DND-41 (cell line): ENCODE results near the gene KLK3.

Experiments
- EZH2 ChIP-seq: IDR thresholded peaks from 3 replicates; pipeline ENCODE4 v1.6.1; 2012; ENCODE audit warnings: borderline replicate concordance, low read depth, mild to moderate bottlenecking, moderate library complexity, low read length, inconsistent platforms; ENCODE audit not compliant: severe bottlenecking
- TF ChIP-seq, protein P1 (sequence below): IDR thresholded peaks from 2 replicates; pipeline ENCODE4 v1.5.1; 2012; ENCODE audit warnings: borderline replicate concordance, low read length, moderate library complexity, mild to moderate bottlenecking; ENCODE audit not compliant: poor library complexity, severe bottlenecking; ENCODE audit errors: extremely low read depth

DNA sequence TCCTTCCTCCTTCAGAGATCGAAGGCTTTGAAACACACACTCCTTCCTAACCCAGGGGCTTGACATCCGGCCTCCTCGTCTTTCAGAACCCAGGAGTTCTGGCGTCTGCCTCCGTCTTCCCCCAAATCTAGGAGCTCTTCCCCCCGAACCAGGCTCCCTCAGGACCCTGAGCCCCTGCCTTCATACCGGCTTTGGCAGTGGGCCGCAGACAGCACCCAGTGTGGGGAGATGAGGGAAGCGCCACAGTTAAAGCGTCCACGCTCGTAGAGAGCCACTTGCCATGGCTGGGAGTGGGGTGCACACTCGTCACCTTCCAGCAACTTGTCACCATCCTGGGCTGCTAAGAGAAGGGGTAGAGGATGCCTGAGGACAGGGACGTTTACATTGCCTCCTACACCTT lies 27.2 kb upstream of the KLK3 start:
- TF ChIP-seq, protein P1, sequence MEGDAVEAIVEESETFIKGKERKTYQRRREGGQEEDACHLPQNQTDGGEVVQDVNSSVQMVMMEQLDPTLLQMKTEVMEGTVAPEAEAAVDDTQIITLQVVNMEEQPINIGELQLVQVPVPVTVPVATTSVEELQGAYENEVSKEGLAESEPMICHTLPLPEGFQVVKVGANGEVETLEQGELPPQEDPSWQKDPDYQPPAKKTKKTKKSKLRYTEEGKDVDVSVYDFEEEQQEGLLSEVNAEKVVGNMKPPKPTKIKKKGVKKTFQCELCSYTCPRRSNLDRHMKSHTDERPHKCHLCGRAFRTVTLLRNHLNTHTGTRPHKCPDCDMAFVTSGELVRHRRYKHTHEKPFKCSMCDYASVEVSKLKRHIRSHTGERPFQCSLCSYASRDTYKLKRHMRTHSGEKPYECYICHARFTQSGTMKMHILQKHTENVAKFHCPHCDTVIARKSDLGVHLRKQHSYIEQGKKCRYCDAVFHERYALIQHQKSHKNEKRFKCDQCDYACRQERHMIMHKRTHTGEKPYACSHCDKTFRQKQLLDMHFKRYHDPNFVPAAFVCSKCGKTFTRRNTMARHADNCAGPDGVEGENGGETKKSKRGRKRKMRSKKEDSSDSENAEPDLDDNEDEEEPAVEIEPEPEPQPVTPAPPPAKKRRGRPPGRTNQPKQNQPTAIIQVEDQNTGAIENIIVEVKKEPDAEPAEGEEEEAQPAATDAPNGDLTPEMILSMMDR: no peak
- TF ChIP-seq EZH2: no peak
